ENCODE data around the gene WDR90.
A peak's percentile ranks its signal among the peaks of the same experiment; 100 is the strongest.

The WDR90 gene

DNA sequence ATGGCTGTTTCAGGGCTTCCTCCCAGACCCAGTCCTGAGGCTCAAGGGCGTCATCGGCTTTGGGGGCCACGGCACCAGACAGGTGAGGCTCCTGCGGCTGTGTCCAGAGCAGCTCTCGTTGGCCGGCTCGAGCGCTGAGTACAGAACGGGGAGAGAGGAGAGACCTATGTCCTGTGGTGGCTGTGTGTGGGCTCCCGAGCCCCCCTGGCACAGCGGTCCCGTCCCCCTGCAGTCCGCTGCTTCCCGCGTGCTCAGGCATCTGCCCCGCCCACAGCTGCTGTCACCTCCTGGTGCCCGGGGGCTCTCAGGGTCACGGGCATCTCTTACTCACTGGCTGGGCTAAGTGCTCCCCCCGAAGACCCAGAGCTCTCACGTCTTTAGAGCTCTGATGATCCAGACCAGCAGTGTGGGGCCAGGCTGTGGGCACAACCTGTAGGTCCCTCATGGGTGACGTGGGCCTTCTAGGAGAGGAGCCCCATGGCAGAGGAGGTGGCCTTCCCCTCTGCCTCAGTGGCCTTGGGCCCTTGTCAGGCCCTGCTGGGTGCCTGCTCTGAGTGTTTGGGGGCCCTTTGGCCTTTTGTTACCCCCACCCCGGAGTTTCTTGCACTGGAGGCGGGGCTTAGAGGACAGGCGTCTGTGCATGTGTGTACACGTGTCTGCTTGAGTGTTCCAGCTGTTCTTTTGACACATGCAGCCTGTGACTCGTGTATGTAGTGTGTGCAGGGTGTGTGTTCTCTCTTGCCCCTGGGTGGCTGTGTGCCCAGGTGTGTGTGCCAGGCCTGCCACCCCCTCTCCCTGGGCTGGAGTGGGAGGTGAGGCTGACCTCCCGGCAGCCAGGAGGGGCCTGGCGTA lies 3.5 kb downstream of the WDR90 start:
- Histone ChIP-seq H3K27ac (no peak overlapping the region), H3K4me3 (no peak overlapping the region)

DNA sequence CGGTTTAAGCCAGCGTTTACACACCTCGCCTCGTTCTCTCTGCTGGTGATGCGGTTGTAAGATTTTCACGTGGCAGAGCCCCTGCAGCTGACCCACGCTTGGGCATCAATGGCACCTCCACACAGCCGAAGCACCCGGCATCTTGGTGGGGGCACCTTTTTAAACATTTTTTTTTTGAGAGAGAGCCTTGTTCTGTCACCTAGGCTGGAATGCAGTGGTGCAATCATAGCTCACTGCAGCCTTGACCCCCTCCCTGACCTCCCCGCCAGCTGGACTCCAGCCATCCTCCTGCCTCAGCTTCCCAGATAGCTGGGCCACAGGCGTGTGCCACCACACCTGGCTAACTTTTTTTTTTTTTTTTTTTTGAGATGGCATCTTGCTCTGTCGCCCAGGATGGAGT lies 4.9 kb downstream of the WDR90 start:
- no peak overlapping the region for H3K27ac ChIP-seq

DNA sequence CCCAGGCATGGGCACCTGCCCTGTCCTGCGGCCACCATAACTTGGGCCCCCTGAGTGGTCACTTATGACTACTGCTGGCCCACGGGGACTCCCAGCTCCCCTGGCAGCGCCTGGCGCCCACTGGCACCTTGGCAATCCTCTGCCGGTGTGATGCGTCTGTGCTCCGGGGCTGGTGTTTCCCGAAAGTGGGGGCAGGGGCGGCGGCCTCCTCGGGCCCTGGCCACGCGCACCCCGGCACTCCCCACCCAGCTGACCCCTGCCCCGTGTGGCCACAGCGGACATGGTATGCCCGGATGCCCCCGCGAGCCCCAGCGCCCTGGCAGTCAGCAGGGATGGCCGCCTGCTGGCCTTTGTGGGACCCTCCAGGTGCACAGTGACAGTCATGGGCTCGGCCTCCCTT lies 8.3 kb downstream of the WDR90 start:
- Histone ChIP-seq H3K27ac (no peak overlapping the region), H3K4me3 (no peak overlapping the region)

More for the DNA sequence above, 4.9 kb downstream of the WDR90 start:
- no peak overlapping the region for H3K4me3 ChIP-seq

DNA sequence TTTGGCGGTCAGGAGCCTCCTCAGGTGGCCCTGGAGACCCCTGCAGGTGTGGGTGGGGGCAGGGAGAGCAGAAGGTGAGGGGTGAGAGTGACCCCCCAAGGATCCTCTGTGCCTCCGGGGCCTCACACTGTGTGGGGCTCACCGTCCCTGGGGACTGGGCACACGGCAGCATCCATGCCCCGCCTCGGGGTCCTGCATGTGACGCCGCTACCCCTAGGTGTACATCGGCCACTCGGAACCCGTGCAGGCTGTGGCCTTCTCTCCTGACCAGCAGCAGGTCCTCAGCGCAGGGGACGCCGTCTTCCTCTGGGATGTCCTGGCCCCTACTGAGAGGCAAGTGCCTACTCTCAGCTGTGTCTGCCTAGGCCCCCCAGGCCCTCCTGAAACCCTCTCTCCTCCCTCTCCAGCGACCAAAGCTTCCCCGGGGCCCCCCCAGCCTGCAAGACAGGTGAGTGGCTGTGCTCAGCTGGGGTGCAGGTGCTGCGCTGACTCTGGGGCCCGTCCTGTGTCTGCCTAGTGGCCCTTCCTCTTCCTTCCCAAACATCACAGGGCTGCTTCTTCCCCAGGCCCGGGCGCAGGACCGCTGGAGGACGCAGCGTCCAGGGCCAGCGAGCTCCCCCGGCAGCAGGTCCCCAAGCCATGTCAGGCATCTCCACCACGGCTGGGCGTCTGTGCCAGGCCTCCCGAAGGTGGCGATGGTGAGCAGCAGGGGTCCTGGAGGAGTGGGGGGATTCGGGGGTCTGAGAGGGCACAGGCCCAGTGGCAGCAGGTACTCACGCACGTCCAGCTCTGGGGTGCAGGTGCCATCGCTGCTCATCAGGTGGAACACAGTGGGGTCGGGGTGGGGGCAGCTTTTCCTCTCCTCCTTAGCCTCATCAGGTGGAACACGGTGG lies 9.8 kb downstream of the WDR90 start:
- Histone ChIP-seq H3K4me3 (no peak overlapping the region), H3K27ac (no peak overlapping the region)

DNA sequence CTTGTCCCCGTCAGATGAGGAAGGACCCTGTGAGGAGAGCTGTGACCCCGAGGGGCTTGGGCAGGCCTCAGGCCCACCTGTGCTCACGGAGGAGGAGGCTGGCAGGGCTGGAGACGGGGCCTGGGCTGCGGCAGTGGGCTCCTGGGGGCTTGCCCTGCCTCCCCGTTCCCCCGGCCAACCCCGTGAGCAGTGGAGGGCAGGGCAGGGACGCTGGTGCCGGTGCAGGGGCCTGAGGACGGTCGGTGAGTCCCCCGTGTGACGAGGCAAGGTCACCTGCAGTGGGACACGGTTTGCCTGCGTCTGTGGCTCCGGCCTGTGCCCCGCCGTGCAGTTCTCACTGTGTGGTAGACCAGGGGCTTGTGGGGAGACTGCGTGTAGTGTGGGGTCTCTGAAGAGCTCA lies 10.5 kb downstream of the WDR90 start:
- Histone ChIP-seq H3K27ac (peak overlapping the region in 1 of 21 experiments; percentile 50), H3K4me3 (no peak overlapping the region)

DNA sequence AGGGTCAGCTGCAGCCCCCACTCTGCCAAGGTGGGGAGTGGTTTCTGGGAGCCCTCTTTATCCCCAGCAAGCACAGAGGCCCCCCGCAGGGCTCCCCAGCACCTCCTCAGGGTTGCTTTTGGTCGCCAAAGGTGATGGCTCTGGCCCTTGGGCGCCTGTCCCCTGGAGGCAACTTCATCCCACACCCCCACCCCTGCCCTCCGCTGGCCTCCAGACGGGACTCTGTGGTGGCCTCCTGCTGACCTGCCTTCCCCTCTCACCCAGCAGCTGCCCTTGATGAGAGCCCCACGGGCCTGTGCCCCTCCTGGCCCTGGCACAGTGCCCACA lies 10.9 kb downstream of the WDR90 start:
- H3K4me3 ChIP-seq, result no peak overlapping the region
- H3K27ac ChIP-seq, result peak overlapping the region in 5 of 21 experiments; percentile 8 to 52 (median 37)

DNA sequence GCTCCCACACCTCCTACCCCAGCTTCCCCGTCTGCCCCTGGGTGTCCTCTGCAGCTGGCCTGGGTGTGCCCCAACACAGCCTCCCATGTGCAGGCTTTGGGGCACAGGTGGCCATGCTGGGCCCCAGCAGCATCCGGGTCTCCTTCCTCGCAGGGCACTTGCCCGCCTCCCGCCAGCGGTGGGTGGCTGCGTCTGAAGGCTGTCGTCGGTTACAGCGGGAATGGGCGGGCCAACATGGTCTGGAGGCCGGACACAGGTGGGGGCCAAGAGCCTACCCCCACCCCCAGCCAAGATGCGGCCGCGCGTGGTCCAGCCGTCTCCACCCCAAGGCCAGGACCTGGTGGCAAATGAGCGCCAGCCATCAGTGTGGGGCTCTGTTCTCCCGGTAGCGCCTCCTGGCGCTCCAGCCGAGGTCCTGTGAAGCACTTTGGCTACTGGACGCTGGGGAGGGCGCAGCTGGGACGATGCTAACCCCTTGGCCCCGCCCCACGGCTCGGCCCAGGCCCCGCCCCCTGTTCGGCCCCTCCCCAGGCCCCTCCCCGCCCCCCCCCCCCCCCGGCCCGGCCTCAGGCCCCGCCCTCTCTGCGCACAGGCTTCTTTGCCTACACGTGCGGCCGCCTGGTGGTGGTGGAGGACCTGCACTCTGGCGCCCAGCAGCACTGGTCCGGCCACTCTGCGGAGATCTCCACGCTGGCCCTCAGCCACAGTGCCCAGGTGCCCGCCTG lies 11.5 kb downstream of the WDR90 start:
- H3K4me3 ChIP-seq, result no peak overlapping the region
- H3K27ac ChIP-seq, result peak overlapping the region in 6 of 21 experiments; percentile 8 to 69 (median 50)

DNA sequence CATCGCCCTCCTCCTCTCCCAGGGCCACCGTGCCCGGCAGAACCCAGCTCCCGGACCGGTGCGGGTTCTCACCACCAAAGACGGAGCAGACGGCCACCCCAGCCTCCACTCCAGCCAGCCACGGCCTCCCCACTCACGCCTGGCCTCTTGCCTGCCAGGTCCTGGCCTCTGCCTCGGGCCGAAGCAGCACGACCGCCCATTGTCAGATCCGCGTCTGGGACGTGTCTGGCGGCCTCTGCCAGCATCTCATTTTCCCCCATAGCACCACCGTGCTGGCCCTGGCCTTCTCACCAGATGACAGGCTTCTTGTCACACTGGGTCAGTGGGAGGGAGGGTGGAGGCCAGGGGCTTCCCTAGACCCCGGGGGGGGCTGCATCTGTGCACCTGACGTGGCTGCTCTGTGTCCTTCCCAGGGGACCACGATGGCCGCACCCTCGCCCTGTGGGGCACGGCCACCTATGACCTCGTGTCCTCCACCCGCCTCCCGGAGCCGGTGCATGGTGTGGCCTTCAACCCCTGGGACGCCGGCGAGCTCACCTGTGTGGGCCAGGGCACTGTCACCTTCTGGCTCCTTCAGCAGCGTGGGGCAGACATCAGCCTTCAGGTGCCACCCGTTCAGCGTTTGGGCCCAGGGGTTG lies 12.1 kb downstream of the WDR90 start:
- peak overlapping the region in 5 of 21 experiments; percentile 30 to 69 (median 42) for H3K27ac ChIP-seq
- no peak overlapping the region for H3K4me3 ChIP-seq

DNA sequence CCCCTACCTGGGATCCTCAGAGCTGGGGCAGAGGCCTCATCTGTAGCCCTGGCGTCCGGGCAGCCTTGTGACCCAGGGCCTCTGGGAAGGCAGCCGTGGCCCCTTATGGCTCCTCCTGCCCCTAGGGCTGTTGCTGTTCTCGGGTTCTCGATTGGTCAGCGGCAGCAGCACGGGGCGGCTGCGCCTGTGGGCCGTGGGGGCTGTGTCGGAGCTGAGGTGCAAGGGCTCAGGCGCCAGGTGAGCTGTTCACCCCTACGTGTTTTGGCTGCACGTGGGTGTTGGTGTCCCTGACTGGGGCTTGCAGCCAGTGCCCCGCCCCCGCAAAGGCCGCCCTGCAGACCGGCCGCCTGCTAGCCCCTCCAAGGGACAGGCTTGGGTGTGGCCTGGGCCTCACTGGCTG lies 12.9 kb downstream of the WDR90 start:
- Histone ChIP-seq H3K27ac (no peak overlapping the region), H3K4me3 (no peak overlapping the region)

DNA sequence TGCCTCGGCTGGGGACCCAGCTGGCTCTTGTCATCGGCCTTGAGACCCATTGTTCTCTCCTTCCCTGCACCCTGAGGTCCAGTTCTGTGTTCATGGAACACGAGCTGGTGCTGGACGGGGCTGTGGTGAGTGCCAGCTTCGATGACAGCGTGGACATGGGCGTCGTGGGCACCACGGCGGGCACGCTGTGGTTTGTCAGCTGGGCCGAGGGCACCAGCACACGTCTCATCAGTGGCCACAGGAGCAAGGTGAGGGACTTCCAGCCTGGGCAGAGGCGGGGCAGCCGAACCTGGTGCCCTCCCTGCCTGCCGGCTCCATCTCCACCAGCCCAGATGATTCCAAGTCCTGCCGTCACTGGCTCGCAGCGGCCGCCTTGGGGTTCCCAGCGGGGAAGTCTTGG lies 13.4 kb downstream of the WDR90 start:
- Histone ChIP-seq H3K27ac (no peak overlapping the region), H3K4me3 (no peak overlapping the region)

DNA sequence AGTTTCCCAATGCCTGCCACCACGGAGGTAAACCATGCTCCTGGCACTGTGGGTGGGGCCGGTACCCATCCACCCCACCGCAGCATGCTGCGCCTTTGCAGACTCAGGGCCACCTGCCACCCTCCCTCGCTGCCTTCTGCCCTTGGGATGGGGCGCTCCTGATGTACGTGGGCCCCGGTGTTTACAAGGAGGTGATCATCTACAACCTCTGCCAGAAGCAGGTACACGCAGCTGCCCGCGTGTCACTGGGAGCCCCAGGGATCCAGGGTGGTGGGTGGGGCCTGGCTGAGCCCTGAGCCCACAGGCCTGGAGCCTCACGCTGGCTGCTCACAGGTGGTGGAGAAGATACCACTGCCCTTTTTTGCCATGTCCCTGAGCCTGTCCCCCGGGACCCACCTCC lies 17.4 kb downstream of the WDR90 start:
- Histone ChIP-seq H3K4me3 (no peak overlapping the region), H3K27ac (peak overlapping the region in 1 of 21 experiments; percentile 28)

DNA sequence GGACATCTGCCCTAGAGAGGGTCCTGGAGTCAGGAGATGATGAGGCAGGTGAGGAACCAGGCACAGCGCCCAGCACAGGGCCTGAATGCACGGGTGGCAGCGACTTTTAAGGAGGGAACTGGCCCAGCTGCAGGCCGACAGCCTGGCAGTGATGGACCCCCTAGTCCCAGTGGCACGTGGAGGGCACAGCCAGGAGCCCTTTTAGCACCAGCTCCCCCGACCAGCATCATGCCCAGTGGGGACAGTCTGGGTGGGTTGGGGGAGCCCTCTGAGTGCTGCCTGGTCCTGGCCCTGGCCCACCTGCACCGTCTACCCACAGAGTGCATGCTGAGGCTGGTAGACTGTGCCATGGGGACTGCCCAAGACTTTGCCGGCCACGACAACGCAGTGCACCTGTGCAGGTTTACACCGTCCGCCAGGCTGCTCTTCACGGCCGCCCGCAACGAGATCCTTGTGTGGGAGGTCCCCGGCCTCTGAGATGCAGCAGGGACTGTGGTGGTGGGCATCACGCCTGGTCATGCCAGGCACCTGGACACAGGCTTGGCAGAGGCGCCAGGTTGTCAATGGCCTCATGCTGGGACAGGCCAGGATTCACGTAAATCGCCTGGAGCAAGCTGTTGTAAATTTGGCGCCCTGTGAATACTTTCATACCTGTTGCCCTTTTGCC lies 18.1 kb downstream of the WDR90 start:
- Histone ChIP-seq H3K4me3 (peak overlapping the region in 5 of 7 experiments; percentile 83 to 98 (median 96)), H3K27ac (peak overlapping the region in 20 of 21 experiments; percentile 5 to 96 (median 90))

DNA sequence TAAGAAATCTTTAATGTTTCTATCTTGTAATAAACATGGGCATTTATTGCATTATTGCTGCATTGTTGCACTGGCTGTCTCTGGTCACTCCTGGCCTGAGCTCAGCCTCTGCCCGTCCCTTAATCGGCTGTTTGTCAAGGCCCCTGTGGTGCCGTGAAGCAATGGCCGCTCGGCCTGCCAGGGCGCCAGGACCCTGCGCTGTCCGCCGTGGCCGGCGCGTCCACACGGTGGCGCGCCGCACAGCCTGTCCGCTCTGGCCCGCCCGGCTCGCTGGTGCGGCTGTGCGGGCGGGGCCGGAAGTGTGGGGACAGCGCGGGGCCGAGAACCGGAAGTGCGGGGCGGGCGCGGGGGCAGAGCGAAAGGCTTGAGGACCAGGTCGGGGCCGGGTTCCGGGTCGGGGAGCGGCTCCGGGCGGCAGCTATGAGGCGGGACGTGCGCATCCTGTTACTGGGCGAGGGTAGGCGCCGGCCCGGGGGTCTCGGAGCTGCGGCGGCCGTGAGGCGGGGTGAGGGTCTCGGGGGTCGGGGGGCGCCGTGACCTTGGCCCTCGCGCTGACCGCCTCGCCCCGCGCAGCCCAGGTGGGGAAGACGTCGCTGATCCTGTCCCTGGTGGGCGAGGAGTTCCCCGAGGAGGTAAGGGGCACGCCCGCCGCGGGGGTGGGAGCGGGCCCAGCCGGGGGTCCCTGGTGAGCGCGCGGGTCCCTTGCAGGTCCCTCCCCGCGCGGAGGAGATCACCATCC lies 18.8 kb downstream of the WDR90 start, which contains the start of gene RHOT2:
Gene RHOT2 (plus strand): TSS at position 353 of the 739 bp plus-strand sequence. CDS start 68 bp downstream, at position 421.
- Histone ChIP-seq H3K27ac (peak within 1 kb of the TSS; percentile 82 to 98 (median 93)), H3K4me3 (peak within 1 kb of the TSS; percentile 70 to 98 (median 94))

DNA sequence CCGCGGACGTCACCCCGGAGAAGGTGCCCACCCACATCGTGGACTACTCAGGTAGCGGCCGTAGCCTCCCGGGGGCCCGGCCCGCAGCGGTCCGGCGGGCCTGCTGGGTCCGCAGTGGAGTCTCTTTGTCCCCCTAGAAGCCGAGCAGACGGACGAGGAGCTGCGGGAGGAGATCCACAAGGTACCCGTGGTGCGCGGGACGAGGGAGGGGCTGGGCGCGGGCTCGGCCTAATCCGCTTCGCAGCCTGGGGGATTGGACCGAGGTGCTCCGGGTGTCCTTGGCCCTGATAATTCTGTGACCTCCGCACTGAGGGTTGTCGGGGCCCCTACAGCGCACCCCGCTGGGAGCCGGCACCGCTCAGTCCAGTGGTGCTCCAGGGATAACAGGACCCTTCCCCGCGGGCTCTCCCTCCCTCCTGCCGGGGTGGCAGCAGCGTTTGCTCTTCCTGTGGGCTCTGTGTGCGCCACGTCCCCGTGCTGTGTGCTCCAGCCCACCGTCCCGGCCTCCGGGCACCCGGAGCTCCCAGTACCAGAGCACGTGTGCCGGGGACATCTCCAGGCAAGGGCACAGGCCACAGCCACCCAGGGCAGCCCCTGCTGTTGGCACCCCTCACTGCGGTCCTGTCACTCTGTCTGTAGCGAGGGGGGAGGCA lies 19.5 kb downstream of the WDR90 start:
- peak overlapping the region; percentile 70 to 98 (median 94) for H3K4me3 ChIP-seq
- H3K27ac ChIP-seq, result peak overlapping the region; percentile 82 to 98 (median 93)

DNA sequence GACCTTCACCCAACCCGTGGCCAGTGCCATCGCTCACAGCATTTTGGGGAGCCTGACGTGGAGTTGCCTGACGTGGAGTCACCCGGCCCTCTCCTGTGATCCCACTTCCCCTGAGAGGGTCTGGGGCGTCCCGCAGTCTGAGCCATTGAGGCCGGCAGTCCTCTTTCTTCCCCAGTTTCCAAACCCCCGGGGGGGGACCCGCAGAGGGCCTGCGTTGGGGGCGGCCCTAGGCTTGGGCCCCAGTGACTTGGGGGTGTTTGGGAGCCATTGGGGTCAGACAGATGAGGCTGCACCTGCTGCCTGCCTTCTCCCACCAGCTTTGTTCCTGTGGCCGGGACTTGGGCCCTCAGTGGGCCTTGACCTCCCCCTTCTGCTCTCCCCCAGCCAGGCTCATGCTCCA lies 20.5 kb downstream of the WDR90 start:
- Histone ChIP-seq H3K4me3 (no peak overlapping the region), H3K27ac (peak overlapping the region in 1 of 21 experiments; percentile 98)

DNA sequence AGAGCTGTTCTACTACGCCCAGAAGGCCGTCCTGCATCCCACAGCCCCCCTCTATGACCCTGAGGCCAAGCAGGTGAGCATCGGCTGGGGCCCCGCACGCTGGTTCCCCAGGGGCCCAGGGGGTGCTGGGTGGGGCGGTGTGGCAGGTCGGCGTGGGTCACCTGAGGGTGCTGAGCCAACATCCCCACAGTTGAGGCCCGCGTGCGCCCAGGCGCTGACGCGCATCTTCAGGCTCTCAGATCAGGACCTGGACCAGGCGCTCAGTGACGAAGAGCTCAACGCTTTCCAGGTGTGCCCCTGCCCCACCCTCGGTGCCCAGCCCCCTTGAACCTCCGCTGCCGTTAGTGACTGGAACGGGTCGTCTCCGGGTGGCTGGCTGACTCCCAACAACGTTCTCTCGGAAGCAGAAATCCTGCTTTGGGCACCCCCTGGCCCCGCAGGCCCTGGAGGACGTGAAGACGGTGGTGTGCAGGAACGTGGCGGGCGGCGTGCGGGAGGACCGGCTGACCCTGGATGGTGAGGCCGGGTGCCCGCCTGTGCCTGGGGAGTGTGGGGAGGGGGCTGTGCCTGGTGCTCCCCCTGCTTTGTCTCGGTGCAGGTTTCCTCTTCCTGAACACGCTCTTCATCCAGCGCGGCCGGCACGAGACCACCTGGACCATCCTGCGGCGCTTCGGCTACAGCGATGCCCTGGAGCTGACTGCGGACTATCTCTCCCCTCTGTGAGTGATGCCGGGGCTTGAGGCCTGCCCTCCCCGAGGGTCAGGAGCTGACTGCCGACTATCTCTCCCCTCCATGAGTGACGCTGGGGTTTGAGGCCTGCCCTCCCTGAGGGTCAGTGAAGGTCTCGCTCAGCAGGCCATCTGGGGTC lies 21.6 kb downstream of the WDR90 start:
- H3K27ac ChIP-seq, result no peak overlapping the region
- no peak overlapping the region for H3K4me3 ChIP-seq
